ENCODE data around the gene SRA1.

SRA1 gene

DNA sequence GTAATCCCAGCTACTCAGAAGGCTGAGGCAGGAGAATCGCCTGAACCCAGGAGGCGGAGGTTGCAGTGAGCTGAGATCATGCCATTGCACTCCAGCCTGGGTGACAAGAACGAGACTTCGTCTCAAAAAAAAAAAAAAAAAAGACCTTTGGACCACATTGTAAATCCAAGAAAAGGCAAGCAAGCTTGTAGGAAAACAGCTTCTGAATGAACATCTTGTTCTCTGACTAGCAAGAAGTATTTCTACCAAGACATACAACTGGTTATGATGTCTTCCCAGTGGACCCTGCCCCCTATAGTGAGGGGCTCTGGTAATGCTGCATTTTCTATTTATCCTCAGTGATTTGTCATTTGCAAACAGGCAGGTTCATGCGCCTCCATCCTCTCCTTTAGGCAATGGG is 14.3 kb downstream of the SRA1 start:
- Histone ChIP-seq H3K36me3 (ENCODE audit: control insufficient read depth, insufficient read depth, low read length) (peaks cover 1% of the 10 kb centered on the region), H3K4me3 (replicated peaks; ENCODE audit: low read depth, low read length) (no peak overlapping the region), H3K27me3 (replicated peaks; ENCODE audit: control insufficient read depth, insufficient read depth, low read length) (no peaks in the 10 kb centered on the region)
- no peak for DNase-seq (ENCODE audit: extremely low read depth, insufficient read length)
- no peak for TF ChIP-seq CTCF (IDR thresholded peaks at IDR 0.05; ENCODE audit: insufficient read depth, low read length, poor library complexity, severe bottlenecking)

GRCh38 chr5:140540227-140540626 is 17.0 kb downstream of the SRA1 start:
- H3K4me3 ChIP-seq (replicated peaks; ENCODE audit: low read depth, low read length): no peak overlapping the region
- H3K36me3 ChIP-seq (ENCODE audit: control insufficient read depth, insufficient read depth, low read length): peaks cover 4% of the 10 kb centered on the region
- H3K27me3 ChIP-seq (replicated peaks; ENCODE audit: control insufficient read depth, insufficient read depth, low read length): no peaks in the 10 kb centered on the region
- DNase-seq (ENCODE audit: extremely low read depth, insufficient read length): no peak
- no peak for TF ChIP-seq CTCF (IDR thresholded peaks at IDR 0.05; ENCODE audit: insufficient read depth, low read length, poor library complexity, severe bottlenecking)

GRCh38 chr5:140524003-140524402 is 33.3 kb downstream of the SRA1 start:
- TF ChIP-seq CTCF (IDR thresholded peaks at IDR 0.05; ENCODE audit: insufficient read depth, low read length, poor library complexity, severe bottlenecking): no peak
- no peak for DNase-seq (ENCODE audit: extremely low read depth, insufficient read length)
- no peaks in the 10 kb centered on the region for H3K27me3 ChIP-seq (replicated peaks; ENCODE audit: control insufficient read depth, insufficient read depth, low read length)
- H3K36me3 ChIP-seq (ENCODE audit: control insufficient read depth, insufficient read depth, low read length): peaks cover 9% of the 10 kb centered on the region
- H3K4me3 ChIP-seq (replicated peaks; ENCODE audit: low read depth, low read length): no peak overlapping the region

DNA sequence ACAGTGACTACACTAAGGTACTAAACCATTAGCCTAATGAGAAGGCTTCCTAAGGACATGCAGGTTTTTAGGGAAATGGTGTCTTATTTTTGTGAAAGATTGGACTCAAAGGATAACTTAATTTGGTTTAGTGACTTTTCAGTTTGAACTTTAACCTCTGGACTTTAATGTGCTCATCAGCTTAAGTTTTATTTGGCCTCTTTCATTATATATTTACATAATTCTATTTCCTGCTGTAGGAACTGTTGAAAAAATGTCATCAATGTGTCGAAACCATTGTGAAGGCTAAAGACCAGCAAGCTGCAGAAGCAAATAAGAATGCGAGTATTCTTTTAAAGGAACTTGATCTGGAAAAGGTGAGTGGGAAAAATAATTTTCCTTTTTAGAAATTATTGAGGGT is 44.1 kb downstream of the SRA1 start:
- no peaks in the 10 kb centered on the region for H3K27me3 ChIP-seq (replicated peaks; ENCODE audit: control insufficient read depth, insufficient read depth, low read length)

GRCh38 chr5:140509898-140510297 is 47.4 kb downstream of the SRA1 start:
- DNase-seq (ENCODE audit: extremely low read depth, insufficient read length): no peak
- peaks cover 11% of the 10 kb centered on the region for H3K36me3 ChIP-seq (ENCODE audit: control insufficient read depth, insufficient read depth, low read length)
- TF ChIP-seq CTCF (IDR thresholded peaks at IDR 0.05; ENCODE audit: insufficient read depth, low read length, poor library complexity, severe bottlenecking): no peak
- H3K4me3 ChIP-seq (replicated peaks; ENCODE audit: low read depth, low read length): no peak overlapping the region
- no peaks in the 10 kb centered on the region for H3K27me3 ChIP-seq (replicated peaks; ENCODE audit: control insufficient read depth, insufficient read depth, low read length)

More for the DNA sequence above, 44.1 kb downstream of the SRA1 start:
- TF ChIP-seq CTCF (IDR thresholded peaks at IDR 0.05; ENCODE audit: insufficient read depth, low read length, poor library complexity, severe bottlenecking): no peak
- Histone ChIP-seq H3K36me3 (ENCODE audit: control insufficient read depth, insufficient read depth, low read length) (peaks cover 7% of the 10 kb centered on the region), H3K4me3 (replicated peaks; ENCODE audit: low read depth, low read length) (no peak overlapping the region)
- DNase-seq (ENCODE audit: extremely low read depth, insufficient read length): no peak

- Histone ChIP-seq H3K36me3 (ENCODE audit: control insufficient read depth, insufficient read depth, low read length) (peaks cover 5% of the 10 kb centered on the region), H3K27me3 (replicated peaks; ENCODE audit: control insufficient read depth, insufficient read depth, low read length) (no peaks in the 10 kb centered on the region), H3K4me3 (replicated peaks; ENCODE audit: low read depth, low read length) (no peak overlapping the region)
- no peak for TF ChIP-seq CTCF (IDR thresholded peaks at IDR 0.05; ENCODE audit: insufficient read depth, low read length, poor library complexity, severe bottlenecking)
- no peak for DNase-seq (ENCODE audit: extremely low read depth, insufficient read length)
Observed at GRCh38 chr5:140502834-140503233, 54.4 kb downstream of the SRA1 start.

All from GM06990 (cell line).